GM12891 (cell line): ENCODE measurements around the gene NT5C1A. TPM values are rescaled to one million over a fixed set of nuclear protein-coding genes. Genes with fewer than 3 reads are reported as not detected.

ENCODE experiments used
- DNase-seq: peaks from one replicate; pipeline ENCODE4 v3.0.0; 2011; ENCODE audit warnings: low spot score; ENCODE audit not compliant: insufficient read length
- FAIRE-seq: peaks from 2 replicates; lab custom pipeline; 2011; peaks lifted over from hg19 to GRCh38; lab: Jason Lieb, UNC
- PAX5 ChIP-seq: IDR thresholded peaks from 2 replicates; pipeline ENCODE4 v1.6.1; 2011; ENCODE audit warnings: low read length, moderate library complexity, mild to moderate bottlenecking; ENCODE audit not compliant: insufficient read depth, severe bottlenecking
- POLR2A ChIP-seq: IDR thresholded peaks from 2 replicates; pipeline ENCODE4 v1.6.1; 2011; ENCODE audit warnings: low read depth, low read length, control low read depth
- POLR2AphosphoS5 ChIP-seq: IDR thresholded peaks from 2 replicates; pipeline ENCODE4 v1.6.1; 2011; ENCODE audit warnings: low read depth, low read length, control low read depth
- POU2F2 ChIP-seq: IDR thresholded peaks from 2 replicates; pipeline ENCODE4 v1.6.1; 2011; ENCODE audit warnings: low read depth, mild to moderate bottlenecking, control low read depth, low read length, moderate library complexity
- SPI1 ChIP-seq: IDR thresholded peaks from 2 replicates; pipeline ENCODE4 v1.6.1; 2011; ENCODE audit warnings: low read depth, low read length, control low read depth
- TAF1 ChIP-seq: IDR thresholded peaks from 2 replicates; pipeline ENCODE4 v1.6.1; 2011; ENCODE audit warnings: low read depth, low read length, control low read depth
- polyA plus RNA-seq: library from polyadenylated mRNA; unstranded; fragments of >200 nt; gene quantifications from one replicate; pipeline ENCODE4 v1.2.1, GENCODE V29; 2012; ENCODE audit warnings: low read depth, missing spikeins, inconsistent platforms; ENCODE audit not compliant: missing spikeins

NT5C1A gene
- polyA plus RNA-seq, result not detected

- TF ChIP-seq TAF1 (no peak), POLR2AphosphoS5 (no peak), POLR2A (no peak), PAX5 (no peak), SPI1 (no peak), POU2F2 (no peak)
- FAIRE-seq (peak; percentile 70), DNase-seq (peak; percentile 65)
These were observed at the start of gene NT5C1A for GRCh38 chr1:39671793-39672550. Gene NT5C1A, minus strand, starts transcription at chr1:39672107. Its CDS starts 69 bp downstream, at chr1:39672038.

- no peak for FAIRE-seq
- no peak for TF ChIP-seq TAF1
- TF ChIP-seq POLR2AphosphoS5, result no peak
- no peak for DNase-seq
These were observed 49.8 kb upstream of the NT5C1A start for GRCh38 chr1:39721664-39722063.

DNA sequence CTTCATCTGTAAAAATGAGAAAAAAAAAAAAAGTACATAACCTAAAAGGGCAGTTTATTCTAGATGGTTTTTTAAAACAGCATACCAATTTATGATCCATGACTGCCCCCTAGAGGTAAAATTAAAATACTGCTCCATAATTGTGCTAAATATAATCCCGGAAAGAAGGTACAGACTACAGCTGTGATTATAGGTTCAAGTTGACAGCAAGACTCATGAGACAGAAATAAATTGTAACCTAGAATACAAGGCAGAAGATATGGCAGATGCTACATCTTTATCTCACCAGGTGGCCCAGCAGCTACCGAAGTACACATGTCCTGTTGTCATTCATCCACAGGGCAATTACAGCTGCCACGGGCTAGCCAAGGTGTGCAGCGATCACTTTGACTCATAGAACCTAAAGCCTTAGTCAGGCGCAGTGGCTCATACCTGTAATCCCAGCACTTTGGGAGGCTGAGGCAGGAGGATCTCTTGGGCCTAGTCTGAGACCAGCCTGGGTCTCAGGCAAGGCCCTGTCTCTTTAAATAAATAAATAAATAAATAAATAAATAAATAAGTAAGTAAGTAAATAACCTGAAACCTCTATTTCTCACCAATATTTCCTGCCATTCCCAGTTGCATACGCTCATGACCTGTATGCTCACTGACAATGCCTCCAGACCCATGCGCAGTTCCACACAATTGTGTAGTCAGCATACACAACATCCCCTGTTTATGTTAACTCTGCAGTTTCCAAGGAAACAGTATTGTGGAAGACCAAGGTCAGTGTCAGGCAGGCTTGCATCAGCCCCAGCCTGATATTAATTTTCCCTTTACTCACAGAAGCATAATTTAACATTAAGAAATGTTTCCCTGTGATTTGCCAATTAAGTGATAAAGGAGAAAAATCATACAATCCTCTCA lies 48.4 kb upstream of the NT5C1A start:
- no peak for DNase-seq
- TF ChIP-seq PAX5 (no peak), SPI1 (no peak)
- peak; percentile 66 for FAIRE-seq

DNA sequence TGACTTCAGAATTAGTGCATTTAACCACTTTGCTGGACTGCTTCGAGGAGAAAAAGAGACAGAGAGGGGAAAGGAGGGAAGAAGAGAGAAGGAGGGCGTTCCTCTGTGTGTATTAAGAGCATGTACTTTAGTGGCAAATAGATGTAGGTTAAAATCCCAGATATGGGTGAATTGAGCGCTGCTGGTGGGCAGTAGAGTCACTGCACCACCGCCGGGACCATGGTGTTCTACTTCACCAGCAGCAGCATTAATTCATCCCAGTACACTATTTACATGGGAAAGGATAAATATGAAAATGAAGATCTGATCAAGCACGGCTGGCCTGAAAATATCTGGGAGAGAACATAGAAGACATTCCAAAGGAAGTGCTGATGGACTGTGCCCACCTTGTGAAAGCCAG lies 45.9 kb upstream of the NT5C1A start:
- TF ChIP-seq PAX5 (no peak), SPI1 (no peak), TAF1 (no peak), POLR2AphosphoS5 (no peak), POLR2A (no peak), POU2F2 (no peak)
- FAIRE-seq (no peak), DNase-seq (no peak)

DNA sequence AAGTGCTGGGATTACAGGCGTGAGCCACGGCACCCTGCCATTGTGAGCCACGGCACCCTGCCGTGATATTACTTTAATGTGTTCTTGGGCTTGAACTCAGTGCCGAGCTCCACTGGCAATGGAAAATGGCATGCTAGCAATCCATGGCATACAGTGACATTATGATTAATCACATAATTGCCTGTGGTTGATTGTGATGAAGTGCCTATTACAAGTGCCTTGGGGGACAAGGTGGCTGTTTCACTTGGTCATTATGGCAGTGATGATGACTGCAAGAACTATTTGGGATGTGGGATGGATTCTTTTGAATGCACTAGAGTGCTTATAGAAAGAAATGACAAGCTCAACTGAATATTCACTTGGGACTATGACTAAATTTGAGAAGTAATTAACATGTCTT lies 41.6 kb upstream of the NT5C1A start:
- DNase-seq (no peak), FAIRE-seq (no peak)
- TF ChIP-seq SPI1 (no peak), TAF1 (no peak), POLR2A (no peak), POU2F2 (no peak), PAX5 (no peak), POLR2AphosphoS5 (no peak)

GRCh38 chr1:39711966-39712340 lies 40.0 kb upstream of the NT5C1A start:
- no peak for FAIRE-seq

GRCh38 chr1:39711104-39711965 lies 39.4 kb upstream of the NT5C1A start:
- DNase-seq (no peak), FAIRE-seq (no peak)
- no peak for TF ChIP-seq SPI1

More at GRCh38 chr1:39711966-39712340, 40.0 kb upstream of the NT5C1A start:
- DNase-seq, result no peak
- no peak for TF ChIP-seq POLR2A
- no peak for TF ChIP-seq PAX5
- no peak for TF ChIP-seq TAF1
- no peak for TF ChIP-seq SPI1
- no peak for TF ChIP-seq POLR2AphosphoS5
- no peak for TF ChIP-seq POU2F2

DNA sequence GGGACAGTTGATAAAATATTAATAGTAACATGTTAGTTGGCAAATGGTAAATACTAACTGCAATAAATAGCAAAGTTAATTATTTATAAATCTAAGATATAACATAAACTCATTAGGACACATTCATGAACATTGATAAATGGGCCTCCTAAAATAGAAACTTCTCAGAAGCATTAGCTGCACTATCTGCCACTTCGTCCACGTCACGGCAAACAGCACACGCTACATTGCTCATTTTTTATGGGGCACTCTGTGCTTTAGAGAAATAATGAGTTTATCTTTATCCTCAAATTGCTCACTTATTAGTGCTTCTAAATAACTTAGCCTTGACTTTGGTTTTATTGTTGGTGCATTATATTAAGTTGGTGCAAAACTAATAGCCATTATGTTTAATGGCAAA lies 35.6 kb upstream of the NT5C1A start:
- DNase-seq (no peak), FAIRE-seq (no peak)
- TF ChIP-seq POLR2A (no peak), POU2F2 (no peak), TAF1 (no peak), POLR2AphosphoS5 (no peak), PAX5 (no peak), SPI1 (no peak)

- FAIRE-seq, result no peak
- TF ChIP-seq POLR2A (no peak), POLR2AphosphoS5 (no peak), POU2F2 (no peak)
- DNase-seq, result no peak
These were observed 32.9 kb upstream of the NT5C1A start for GRCh38 chr1:39704757-39705156.
